Gastrocnemius medialis (tissue), 4 donors: ENCODE measurements around the gene IGFN1. TPM values are rescaled to one million over a fixed set of nuclear protein-coding genes. Genes with fewer than 3 reads are reported as not detected.
"Not testable (repeated sequence)": the region's sequence is repeated elsewhere in the genome, so short reads cannot be mapped to it uniquely, and the experiment has no call there.

Experiments
- ATAC-seq, 2 donors: fragments of 150-250 bp; one replicate each; pipeline ENCODE4 v1.9.1; 2016
- DNase-seq, 2 donors: peaks; one replicate each; pipeline ENCODE4 v3.0.0-alpha.2; 2019
- H3K27ac ChIP-seq, 4 donors: fragments of 200-600 bp; sonication (generic); 1 replicate in 1 of 4; 2 replicates in 3 of 4; pipeline ENCODE4 v1.5.1; 2016 to 2018; ENCODE audit warnings: mild to moderate bottlenecking in 2 of 4, moderate library complexity in 1 of 4
- H3K27me3 ChIP-seq, 3 donors: fragments of 200-600 bp; sonication (generic) in 2 of 3; 1 replicate in 1 of 3; 2 replicates in 2 of 3; pipeline versions ENCODE4 v1.5.1 to v1.6.0; 2016 to 2019; ENCODE audit warnings: mild to moderate bottlenecking in 1 of 3, moderate library complexity in 1 of 3
- H3K36me3 ChIP-seq, 2 donors: fragments of 200-600 bp; sonication (generic) in 1 of 2; one replicate each; pipeline ENCODE4 v1.5.1; 2017 to 2018
- H3K4me1 ChIP-seq, 2 donors: fragments of 200-600 bp; sonication (generic) in 1 of 2; one replicate each; pipeline ENCODE4 v1.5.1; 2016 to 2017; ENCODE audit warnings: mild to moderate bottlenecking in 2 of 2
- H3K4me3 ChIP-seq, 4 donors: fragments of 200-600 bp; sonication (generic) in 3 of 4; 1 replicate in 1 of 4; 2 replicates in 3 of 4; pipeline ENCODE4 v1.5.1; 2016 to 2019; ENCODE audit warnings: mild to moderate bottlenecking in 2 of 4
- H3K9me3 ChIP-seq, 3 donors: fragments of 200-600 bp; sonication (generic) in 2 of 3; 1 replicate in 1 of 3; 2 replicates in 2 of 3; pipeline ENCODE4 v1.5.1; 2016 to 2019
- CTCF ChIP-seq, 5 experiments: fragments of 450-650 bp in 3 of 5; fragments of 200-600 bp in 2 of 5; sonication (generic) in 2 of 5; IDR thresholded peaks in 4 of 5; conservative IDR thresholded peaks in 1 of 5; 1 replicate in 4 of 5; 2 replicates in 1 of 5; pipeline ENCODE4 v1.5.1; 2016 to 2019; ENCODE audit warnings: antibody characterized with exemption in 5 of 5, mild to moderate bottlenecking in 3 of 5, moderate library complexity in 3 of 5
- POLR2A ChIP-seq, 2 donors: fragments of 450-650 bp; IDR thresholded peaks; one replicate each; pipeline ENCODE4 v1.6.1; 2017; ENCODE audit warnings: antibody characterized with exemption in 2 of 2, mild to moderate bottlenecking in 2 of 2, moderate library complexity in 2 of 2
- in situ Hi-C, 4 donors: fragments of 200-750 bp; cut with MboI; loops; one replicate each; pipeline versions ENCODE4 v1.15.0 to v1.8.0; 2017; ENCODE audit warnings: low sequenced_read_pairs in 4 of 4
- intact Hi-C: fragments of 100-400 bp; cut with DNase I; formaldehyde crosslinking; loops from one replicate; pipeline ENCODE4 v1.15.1; 2023; ENCODE audit warnings: low total_unique reads
- total RNA-seq, 4 donors: library from RNA; depleted of rRNA; stranded (reverse); fragments of >200 nt; gene quantifications; one replicate each; pipeline versions ENCODE4 v1.1.0 to v1.2.3, GENCODE V29; 2016

IGFN1 gene
- total RNA-seq, 4 donors from 2014 or later: 11.2 to 113 (median 27.7) TPM

- peak in 1 of 2 donors; percentile 15 for ATAC-seq
Observed at GRCh38 chr1:201253411-201253810, 62.8 kb downstream of the IGFN1 start.

GRCh38 chr1:201253906-201254624 is 63.4 kb downstream of the IGFN1 start:
- in situ Hi-C loops: loop anchor here in 1 of 4 donors (25.0 kb wide), 1 partner anchor 108 kb away; no protein-coding TSS in a partner anchor
- ATAC-seq: no peak

More at GRCh38 chr1:201253411-201253810, 62.8 kb downstream of the IGFN1 start:
- Histone ChIP-seq H3K27ac (no peak overlapping the region), H3K4me1 (no peaks in the 10 kb centered on the region), H3K4me3 (no peak overlapping the region), H3K27me3 (no peaks in the 10 kb centered on the region), H3K9me3 (no peaks in the 10 kb centered on the region), H3K36me3 (no peaks in the 10 kb centered on the region)
- no peak for DNase-seq
- intact Hi-C loops: no loop called here
- in situ Hi-C loops: loop anchor here in 1 of 4 donors (25.0 kb wide), 1 partner anchor 109 kb away; no protein-coding TSS in a partner anchor
- TF ChIP-seq CTCF (IDR thresholded peaks at IDR 0.05 in 4 of 5, conservative IDR thresholded peaks at IDR 0.05 in 1 of 5): no peak

GRCh38 chr1:201254625-201255478 is 64.2 kb downstream of the IGFN1 start:
- ATAC-seq (peak; percentile 57 to 87), DNase-seq (peak in 1 of 2 donors; percentile 53)
- Histone ChIP-seq H3K9me3 (no peaks in the 10 kb centered on the region), H3K36me3 (no peaks in the 10 kb centered on the region), H3K27ac (no peak overlapping the region), H3K27me3 (peaks cover under 1 to 9% (median 7%) of the 10 kb centered on the region in 3 donors), H3K4me1 (no peaks in the 10 kb centered on the region), H3K4me3 (no peak overlapping the region)
- peak; percentile 94 to 99 (median 97) for TF ChIP-seq CTCF (IDR thresholded peaks at IDR 0.05 in 4 of 5, conservative IDR thresholded peaks at IDR 0.05 in 1 of 5)
- no peak for TF ChIP-seq POLR2A (IDR thresholded peaks at IDR 0.05)
- in situ Hi-C loops (loop anchor here in 1 of 4 donors (25.0 kb wide), 1 partner anchor 107 kb away; no protein-coding TSS in a partner anchor), intact Hi-C loops (loop anchor here (1.0 kb wide), 2 partner anchors 106 to 153 kb away; no protein-coding TSS in a partner anchor)

More at GRCh38 chr1:201253906-201254624, 63.4 kb downstream of the IGFN1 start:
- H3K9me3 ChIP-seq: no peaks in the 10 kb centered on the region
- H3K4me3 ChIP-seq: no peak overlapping the region
- H3K36me3 ChIP-seq: no peaks in the 10 kb centered on the region
- no peaks in the 10 kb centered on the region for H3K4me1 ChIP-seq
- H3K27me3 ChIP-seq: peaks cover 0 to 1% (median 0%) of the 10 kb centered on the region in 3 donors
- H3K27ac ChIP-seq: no peak overlapping the region
- DNase-seq: no peak
- TF ChIP-seq CTCF (IDR thresholded peaks at IDR 0.05 in 4 of 5, conservative IDR thresholded peaks at IDR 0.05 in 1 of 5): no peak
- no peak for TF ChIP-seq POLR2A (IDR thresholded peaks at IDR 0.05)
- intact Hi-C loops: loop anchor here (1.0 kb wide), 2 partner anchors 107 to 154 kb away; no protein-coding TSS in a partner anchor

- no peaks in the 10 kb centered on the region for H3K9me3 ChIP-seq
- H3K27me3 ChIP-seq: peaks cover 9 to 18% (median 14%) of the 10 kb centered on the region in 3 donors
- H3K36me3 ChIP-seq: no peaks in the 10 kb centered on the region
- DNase-seq: no peak
- no peak overlapping the region for H3K4me3 ChIP-seq
- intact Hi-C loops (no loop called here), in situ Hi-C loops (loop anchor here in 1 of 4 donors (25.0 kb wide), 1 partner anchor 107 kb away; no protein-coding TSS in a partner anchor)
- H3K27ac ChIP-seq: no peak overlapping the region
- H3K4me1 ChIP-seq: no peaks in the 10 kb centered on the region
- TF ChIP-seq CTCF (IDR thresholded peaks at IDR 0.05 in 4 of 5, conservative IDR thresholded peaks at IDR 0.05 in 1 of 5) (no peak), POLR2A (IDR thresholded peaks at IDR 0.05) (no peak)
- ATAC-seq: no peak
Observed at GRCh38 chr1:201255479-201256362, 65.1 kb downstream of the IGFN1 start.

- in situ Hi-C loops: loop anchor here in 1 of 4 donors (25.0 kb wide), 1 partner anchor 104 kb away; no protein-coding TSS in a partner anchor
- H3K27ac ChIP-seq, H3K4me3 ChIP-seq, H3K4me1 ChIP-seq, DNase-seq, H3K9me3 ChIP-seq, H3K36me3 ChIP-seq, intact Hi-C loops, ATAC-seq: not testable (repeated sequence)
- peaks cover 17 to 30% (median 20%) of the 10 kb centered on the region in 3 donors for H3K27me3 ChIP-seq
Observed at GRCh38 chr1:201258132-201258531, 67.5 kb downstream of the IGFN1 start.
